ENCODE data around the gene TCF15.

DNA sequence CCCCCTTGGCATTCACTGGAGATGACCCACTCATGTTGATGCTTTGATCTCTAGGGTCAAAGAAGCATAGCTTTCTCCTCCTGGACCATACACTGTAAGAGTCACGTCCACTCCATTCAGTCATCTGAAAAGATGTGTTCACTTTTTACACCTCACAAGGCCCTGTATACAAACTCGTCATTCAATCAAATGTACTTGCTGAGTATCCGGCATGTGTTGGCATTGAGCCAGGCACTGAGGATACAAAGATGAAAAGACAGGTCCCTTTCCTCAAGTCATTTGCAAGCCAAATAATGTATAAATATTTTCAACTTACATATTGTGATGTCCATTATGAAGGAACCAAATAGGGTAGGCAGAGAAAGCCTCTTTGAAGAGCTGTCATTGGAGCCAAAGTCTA, 34.0 kb downstream of the TCF15 start:
- TF ChIP-seq CTCF (IDR thresholded peaks at IDR 0.05) (no peak), POLR2A (IDR thresholded peaks at IDR 0.05) (no peak), POLR2AphosphoS5 (IDR thresholded peaks at IDR 0.05) (no peak), EP300 (IDR thresholded peaks at IDR 0.05) (no peak)

Data from upper lobe of left lung (tissue), 4 donors.